WTC11 (cell line): ENCODE measurements around the gene PUM1.

Experiments used
- CDX4 ChIP-seq: fragments of 250-450 bp; sonication (Bioruptor Pico); IDR thresholded peaks from 2 replicates; pipeline ENCODE4 v1.9.0; 2021; ENCODE audit warnings: moderate library complexity, mild to moderate bottlenecking, inconsistent platforms, borderline replicate concordance
- CTCF ChIP-seq: fragments of 200-600 bp; IDR thresholded peaks from 2 replicates; pipeline ENCODE4 v1.8.0; 2022; ENCODE audit warnings: antibody characterized with exemption
- ETV6 ChIP-seq: sonication (generic); formaldehyde crosslinking; IDR thresholded peaks from 2 replicates; pipeline ENCODE4 v1.8.1; 2022; ENCODE audit warnings: mild to moderate bottlenecking, missing genetic modification reagents
- FOXK1 ChIP-seq: sonication (generic); formaldehyde crosslinking; IDR thresholded peaks from 2 replicates; pipeline ENCODE4 v1.8.0; 2022; ENCODE audit warnings: mild to moderate bottlenecking, moderate library complexity, missing genetic modification reagents
- IRF2 ChIP-seq: sonication (generic); formaldehyde crosslinking; IDR thresholded peaks from 2 replicates; pipeline ENCODE4 v1.8.0; 2022; ENCODE audit warnings: low read depth, missing genetic modification reagents, borderline replicate concordance
- JUN ChIP-seq: sonication (generic); formaldehyde crosslinking; IDR thresholded peaks from 2 replicates; pipeline ENCODE4 v1.8.0; 2023; ENCODE audit warnings: mild to moderate bottlenecking, missing genetic modification reagents
- NFYB ChIP-seq: sonication (generic); formaldehyde crosslinking; conservative IDR thresholded peaks from 2 replicates; pipeline ENCODE4 v1.8.0; 2022; ENCODE audit warnings: low read depth, missing genetic modification reagents
- NR3C1 ChIP-seq: sonication (generic); formaldehyde crosslinking; conservative IDR thresholded peaks from 2 replicates; pipeline ENCODE4 v1.8.1; 2023; ENCODE audit warnings: low read depth, mild to moderate bottlenecking, missing genetic modification reagents
- SP1 ChIP-seq: sonication (generic); formaldehyde crosslinking; conservative IDR thresholded peaks from 2 replicates; pipeline ENCODE4 v1.8.1; 2022; ENCODE audit warnings: missing genetic modification reagents
- ZBTB43 ChIP-seq: sonication (generic); formaldehyde crosslinking; IDR thresholded peaks from 2 replicates; pipeline ENCODE4 v1.8.1; 2023; ENCODE audit warnings: mild to moderate bottlenecking, missing genetic modification reagents
- ZNF138 ChIP-seq: sonication (generic); formaldehyde crosslinking; conservative IDR thresholded peaks from 2 replicates; pipeline ENCODE4 v1.8.1; 2022; ENCODE audit warnings: mild to moderate bottlenecking, moderate library complexity, missing genetic modification reagents
- ZNF219 ChIP-seq: sonication (generic); formaldehyde crosslinking; IDR thresholded peaks from 2 replicates; pipeline ENCODE4 v1.8.0; 2023; ENCODE audit warnings: missing genetic modification reagents, mild to moderate bottlenecking, borderline replicate concordance
- ZNF317 ChIP-seq: sonication (generic); formaldehyde crosslinking; IDR thresholded peaks from 2 replicates; pipeline ENCODE4 v1.8.1; 2023; ENCODE audit warnings: low read depth, mild to moderate bottlenecking, moderate library complexity, missing genetic modification reagents, borderline replicate concordance
- TF ChIP-seq, protein P1 (sequence below): sonication (generic); formaldehyde crosslinking; IDR thresholded peaks from 2 replicates; pipeline ENCODE4 v1.8.0; 2022; ENCODE audit warnings: mild to moderate bottlenecking, missing genetic modification reagents

DNA sequence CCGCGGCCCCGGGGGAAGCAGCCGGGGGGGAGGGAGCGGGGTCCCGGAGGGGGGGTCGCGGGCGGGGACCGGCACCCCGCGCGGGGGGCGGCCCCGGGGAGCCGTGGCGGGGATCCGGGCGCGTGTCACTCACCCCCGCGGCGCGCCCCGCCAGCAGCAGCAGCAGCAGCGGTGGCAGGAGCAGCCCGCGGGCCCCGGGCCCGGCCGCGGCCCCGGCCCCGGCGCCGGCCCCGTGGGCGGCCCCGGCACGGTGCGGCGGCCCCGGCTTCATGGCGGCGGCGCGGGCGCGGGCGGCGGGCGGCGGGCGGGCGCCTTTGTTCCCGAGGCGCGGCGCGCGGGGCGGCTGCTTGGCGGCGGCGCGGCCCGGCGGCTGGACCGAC is 157.2 kb downstream of the PUM1 start:
- TF ChIP-seq CTCF (no peak), ZNF317 (CRISPR knock-in tag) (no peak), FOXK1 (CRISPR knock-in tag) (no peak), NR3C1 (CRISPR knock-in tag) (no peak), ZNF219 (no peak), IRF2 (CRISPR knock-in tag) (no peak), CDX4 (CRISPR knock-in tag) (no peak), NFYB (CRISPR knock-in tag) (no peak), ZNF138 (CRISPR knock-in tag) (no peak), JUN (CRISPR knock-in tag) (no peak), SP1 (no peak), ZBTB43 (CRISPR knock-in tag) (no peak), ETV6 (CRISPR knock-in tag) (no peak)
- TF ChIP-seq, protein P1, sequence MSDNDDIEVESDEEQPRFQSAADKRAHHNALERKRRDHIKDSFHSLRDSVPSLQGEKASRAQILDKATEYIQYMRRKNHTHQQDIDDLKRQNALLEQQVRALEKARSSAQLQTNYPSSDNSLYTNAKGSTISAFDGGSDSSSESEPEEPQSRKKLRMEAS (CRISPR knock-in tag), result no peak
